ENCODE measurements around the gene ARAP2. TPM values are rescaled to one million over a fixed set of nuclear protein-coding genes. Genes with fewer than 3 reads are reported as not detected.

Gene ARAP2
- total RNA-seq, 1 donor from 2014 or later = not detected

GRCh38 chr4:36218121-36218520 lies 26.2 kb downstream of the ARAP2 start:
- DNase-seq (ENCODE audit: low read depth) = no peak

DNA sequence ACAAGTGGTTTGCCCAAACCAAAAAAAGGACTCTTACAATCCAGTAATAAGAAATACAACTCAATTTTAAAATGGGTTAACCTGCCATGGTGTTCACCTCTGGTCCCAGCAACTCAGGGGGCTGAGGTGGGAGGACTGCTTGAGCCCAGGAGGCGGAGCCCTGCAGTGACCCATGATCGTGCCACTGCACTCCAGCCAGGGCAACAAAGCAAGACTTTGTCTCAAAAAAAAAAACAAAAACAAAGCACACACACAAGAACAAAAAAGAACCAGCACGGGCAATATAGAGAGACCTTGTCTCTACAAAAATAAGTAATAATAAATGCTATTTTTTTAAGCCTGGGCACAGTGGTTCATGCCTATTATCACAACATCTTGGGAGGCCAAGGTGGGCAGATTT lies 28.7 kb downstream of the ARAP2 start:
- no peak for DNase-seq (ENCODE audit: low read depth)

GRCh38 chr4:36214735-36215485 lies 29.4 kb downstream of the ARAP2 start:
- DNase-seq (ENCODE audit: low read depth) = no peak

DNA sequence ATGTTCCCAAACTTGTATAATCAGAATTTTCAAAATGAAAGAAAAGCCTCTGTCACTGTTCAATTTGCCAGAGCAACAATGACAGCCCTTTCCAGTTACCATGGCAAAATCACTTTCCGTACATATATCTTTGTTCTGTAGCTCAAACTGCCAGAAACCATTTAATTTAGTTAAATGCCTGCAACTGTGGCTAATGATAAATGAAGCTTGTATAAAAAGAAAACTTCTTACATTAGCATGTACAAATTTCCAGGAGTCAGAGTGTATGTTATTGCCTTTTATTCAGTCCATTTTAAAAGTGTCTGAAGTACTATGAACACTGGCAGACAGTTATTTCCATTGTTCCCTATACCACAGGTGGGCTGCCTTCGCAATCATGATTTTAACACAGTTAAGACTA lies 30.3 kb downstream of the ARAP2 start:
- no peak for DNase-seq (ENCODE audit: low read depth)

- DNase-seq (ENCODE audit: low read depth) = no peak
Measured at GRCh38 chr4:36211084-36211483, 33.2 kb downstream of the ARAP2 start.

- no peak for DNase-seq (ENCODE audit: low read depth)
Measured at GRCh38 chr4:36209941-36210649, 34.2 kb downstream of the ARAP2 start.

- no peak for DNase-seq (ENCODE audit: low read depth)
Measured at GRCh38 chr4:36208893-36209473, 35.3 kb downstream of the ARAP2 start.

- no peak for DNase-seq (ENCODE audit: low read depth)
Measured at GRCh38 chr4:36207831-36208520, 36.3 kb downstream of the ARAP2 start.

DNA sequence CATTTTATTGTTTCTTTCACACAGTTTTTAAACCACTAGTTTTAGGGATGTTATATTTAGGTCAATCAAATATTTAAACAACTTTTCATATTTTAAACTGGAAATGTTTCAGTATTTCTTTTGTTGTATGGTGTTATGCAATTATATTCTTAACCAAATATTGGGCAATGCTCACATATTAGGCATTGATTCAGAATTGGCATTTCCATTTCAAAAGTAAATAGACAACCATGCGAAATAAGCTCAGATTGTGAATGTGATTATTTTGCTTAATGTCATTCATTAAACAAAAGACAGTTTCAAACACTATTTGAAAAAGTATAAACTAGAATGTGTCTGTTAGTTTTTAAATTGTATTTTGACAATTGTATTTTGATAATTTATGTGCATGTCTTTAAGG lies 36.9 kb downstream of the ARAP2 start:
- no peak for DNase-seq (ENCODE audit: low read depth)

- no peak for DNase-seq (ENCODE audit: low read depth)
Measured at GRCh38 chr4:36206603-36207311, 37.6 kb downstream of the ARAP2 start.

DNA sequence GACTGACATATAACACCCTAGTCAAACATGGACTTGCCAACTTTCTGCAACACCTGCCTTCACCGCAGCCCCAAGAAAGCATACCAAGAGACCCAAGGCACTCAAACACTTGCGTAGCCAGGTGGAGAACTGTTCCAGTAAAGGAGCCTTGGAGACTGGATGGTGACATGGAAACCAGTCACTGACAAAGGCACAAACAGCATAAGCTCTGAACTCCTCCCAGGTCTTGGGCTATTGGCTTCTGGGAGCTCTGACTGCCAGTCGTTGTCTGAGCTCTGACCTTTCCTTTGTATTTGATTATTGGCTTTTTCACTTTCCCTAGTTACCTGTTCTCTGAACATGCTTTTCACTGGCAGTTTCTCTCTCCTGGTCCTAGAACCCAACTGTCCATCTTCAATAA lies 38.3 kb downstream of the ARAP2 start:
- DNase-seq (ENCODE audit: low read depth) = no peak

- DNase-seq (ENCODE audit: low read depth) = no peak
Measured at GRCh38 chr4:36198861-36199260, 45.5 kb downstream of the ARAP2 start.

GRCh38 chr4:36198068-36198808 lies 46.1 kb downstream of the ARAP2 start:
- DNase-seq (ENCODE audit: low read depth) = no peak

- DNase-seq (ENCODE audit: low read depth) = no peak
Measured at GRCh38 chr4:36197501-36197900, 46.8 kb downstream of the ARAP2 start.

- no peak for DNase-seq (ENCODE audit: low read depth)
Measured at GRCh38 chr4:36196145-36196913, 48.0 kb downstream of the ARAP2 start.

- no peak for DNase-seq (ENCODE audit: low read depth)
Measured at GRCh38 chr4:36192922-36193321, 51.4 kb downstream of the ARAP2 start.

DNA sequence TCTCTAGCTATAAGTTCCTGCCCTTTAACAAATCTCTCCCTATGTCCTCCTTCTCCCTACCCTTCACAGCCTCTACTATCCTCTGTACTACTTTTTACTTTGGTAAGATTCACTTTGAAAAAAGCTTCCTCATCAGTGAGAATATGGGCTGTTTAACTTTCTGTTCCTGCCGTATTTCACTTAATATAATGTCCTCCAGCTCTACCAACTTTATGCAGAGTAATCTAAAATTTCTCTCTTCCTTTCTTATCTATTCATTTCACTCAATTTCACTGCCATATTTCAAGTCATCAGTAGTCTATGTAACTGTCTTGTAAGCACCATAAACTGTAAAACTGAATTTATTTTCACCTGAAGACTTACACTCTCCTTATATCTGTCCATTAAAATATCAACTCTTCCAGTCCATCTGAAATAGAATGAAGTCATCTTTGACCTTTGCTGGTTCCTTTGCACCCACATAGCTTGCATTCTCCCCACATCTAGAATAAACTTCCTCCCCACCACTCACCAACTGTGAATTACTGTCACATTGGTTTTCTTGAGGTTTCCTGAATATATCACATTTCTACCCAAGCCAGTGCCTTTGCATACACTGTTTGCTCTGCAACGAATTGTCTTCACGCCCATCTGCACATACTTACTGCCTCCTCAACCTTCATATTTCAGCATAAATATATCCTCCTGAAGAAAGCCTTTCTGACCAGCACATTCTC lies 54.6 kb downstream of the ARAP2 start:
- DNase-seq (ENCODE audit: low read depth) = no peak

- no peak for DNase-seq (ENCODE audit: low read depth)
Measured at GRCh38 chr4:36187723-36188333, 56.5 kb downstream of the ARAP2 start.

All from myocyte (in vitro differentiated cells).